ENCODE measurements around the gene CDK10. TPM values are rescaled to one million over a fixed set of nuclear protein-coding genes. Genes with fewer than 3 reads are reported as not detected.

CDK10 gene
- total RNA-seq, 1 experiment from 2014 or later: 98.0 TPM

GRCh38 chr16:89695086-89695874 is 8.8 kb downstream of the CDK10 start:
- H3K4me1 ChIP-seq (ENCODE audit: insufficient read depth, low read length, poor library complexity, severe bottlenecking): peaks cover 6% of the 10 kb centered on the region
- POLR2A ChIA-PET (ENCODE audit: low non-redundant PET): interaction anchor here (0.7 kb wide), 1 partner anchor 12 kb away, joined by 6 read pairs; no protein-coding TSS in a partner anchor
- BruUV-seq (replicated peaks): no TSS peak
- H3K4me3 ChIP-seq (ENCODE audit: low read depth, low read length, poor library complexity, severe bottlenecking): no peak overlapping the region
- intact Hi-C loops (cut with micrococcal nuclease; ENCODE audit: unreplicated experiment): no loop called here
- no peak for DNase-seq (ENCODE audit: low spot score)
- no peaks in the 10 kb centered on the region for H3K27me3 ChIP-seq (replicated peaks; ENCODE audit: insufficient read depth, low read depth, low read length, poor library complexity)
- TF ChIP-seq EZH2 (IDR thresholded peaks at IDR 0.05; ENCODE audit: borderline replicate concordance, low read depth, low read length, poor library complexity, severe bottlenecking): no peak
- TF ChIP-seq CTCF (conservative IDR thresholded peaks at IDR 0.05; ENCODE audit: low read depth, low read length): no peak
- no peaks in the 10 kb centered on the region for H3K9me3 ChIP-seq (ENCODE audit: low read depth, low read length, poor library complexity, severe bottlenecking)
- H3K27ac ChIP-seq (ENCODE audit: low read depth, low read length, poor library complexity, severe bottlenecking): peak overlapping the region; percentile 47
- H3K36me3 ChIP-seq (ENCODE audit: insufficient read depth, low read length, poor library complexity, severe bottlenecking): peaks cover 65% of the 10 kb centered on the region
- CTCF ChIA-PET: no interaction called here

- H3K27me3 ChIP-seq (replicated peaks; ENCODE audit: insufficient read depth, low read depth, low read length, poor library complexity): no peaks in the 10 kb centered on the region
- TF ChIP-seq EZH2 (IDR thresholded peaks at IDR 0.05; ENCODE audit: borderline replicate concordance, low read depth, low read length, poor library complexity, severe bottlenecking) (no peak), CTCF (conservative IDR thresholded peaks at IDR 0.05; ENCODE audit: low read depth, low read length) (no peak)
- BruUV-seq (replicated peaks): TSS peak; percentile 37
- intact Hi-C loops (cut with micrococcal nuclease; ENCODE audit: unreplicated experiment): no loop called here
- peaks cover 10% of the 10 kb centered on the region for H3K4me1 ChIP-seq (ENCODE audit: insufficient read depth, low read length, poor library complexity, severe bottlenecking)
- CTCF ChIA-PET: no interaction called here
- no peaks in the 10 kb centered on the region for H3K9me3 ChIP-seq (ENCODE audit: low read depth, low read length, poor library complexity, severe bottlenecking)
- H3K27ac ChIP-seq (ENCODE audit: low read depth, low read length, poor library complexity, severe bottlenecking): no peak overlapping the region
- POLR2A ChIA-PET (ENCODE audit: low non-redundant PET): no interaction called here
- no peak overlapping the region for H3K4me3 ChIP-seq (ENCODE audit: low read depth, low read length, poor library complexity, severe bottlenecking)
- no peak for DNase-seq (ENCODE audit: low spot score)
- H3K36me3 ChIP-seq (ENCODE audit: insufficient read depth, low read length, poor library complexity, severe bottlenecking): peaks cover 58% of the 10 kb centered on the region
These were observed 9.6 kb downstream of the CDK10 start for GRCh38 chr16:89695875-89696669.

DNA sequence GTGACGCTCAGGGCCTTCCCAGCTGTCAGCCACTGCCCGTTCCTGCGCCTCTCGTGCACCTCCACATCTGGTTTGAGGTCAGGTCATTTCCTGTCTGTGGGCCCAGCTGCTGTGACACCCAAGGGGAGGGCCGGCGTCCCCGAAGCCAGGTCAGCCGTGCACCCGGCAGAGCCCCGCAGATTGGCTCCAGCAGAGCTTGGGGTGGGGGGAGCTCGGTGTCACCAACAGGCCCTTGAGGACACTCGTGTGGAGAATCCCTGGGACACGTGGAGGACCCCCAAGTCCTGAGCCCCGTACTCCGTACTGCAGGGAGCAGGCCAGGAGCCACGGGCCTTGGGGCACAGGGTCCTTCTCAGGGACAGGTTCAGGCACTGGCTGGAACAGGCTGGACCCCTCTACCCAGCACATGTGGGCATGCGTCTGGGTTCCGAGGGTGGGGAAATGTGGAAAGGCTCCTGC is 10.2 kb downstream of the CDK10 start:
- ChIA-PET POLR2A (ENCODE audit: low non-redundant PET) (no interaction called here), CTCF (no interaction called here)
- no peak overlapping the region for H3K4me3 ChIP-seq (ENCODE audit: low read depth, low read length, poor library complexity, severe bottlenecking)
- H3K36me3 ChIP-seq (ENCODE audit: insufficient read depth, low read length, poor library complexity, severe bottlenecking): peaks cover 52% of the 10 kb centered on the region
- no peak for TF ChIP-seq EZH2 (IDR thresholded peaks at IDR 0.05; ENCODE audit: borderline replicate concordance, low read depth, low read length, poor library complexity, severe bottlenecking)
- TF ChIP-seq CTCF (conservative IDR thresholded peaks at IDR 0.05; ENCODE audit: low read depth, low read length): no peak
- H3K27me3 ChIP-seq (replicated peaks; ENCODE audit: insufficient read depth, low read depth, low read length, poor library complexity): no peaks in the 10 kb centered on the region
- no peak for DNase-seq (ENCODE audit: low spot score)
- H3K27ac ChIP-seq (ENCODE audit: low read depth, low read length, poor library complexity, severe bottlenecking): no peak overlapping the region
- no peaks in the 10 kb centered on the region for H3K9me3 ChIP-seq (ENCODE audit: low read depth, low read length, poor library complexity, severe bottlenecking)
- intact Hi-C loops (cut with micrococcal nuclease; ENCODE audit: unreplicated experiment): no loop called here
- BruUV-seq (replicated peaks): no TSS peak
- peaks cover 10% of the 10 kb centered on the region for H3K4me1 ChIP-seq (ENCODE audit: insufficient read depth, low read length, poor library complexity, severe bottlenecking)

Data from A673 (cell line).